Mucosa of stomach (tissue), 1 donor: ENCODE measurements around the gene NEURL1B.
A peak's percentile ranks its signal among the peaks of the same experiment; 100 is the strongest.

ENCODE experiments used
- H3K27me3 ChIP-seq: one replicate; pipeline ENCODE4 v1.7.0; 2013; ENCODE audit warnings: mild to moderate bottlenecking, low read length; ENCODE audit not compliant: control insufficient read depth, insufficient read depth
- H3K36me3 ChIP-seq: one replicate; pipeline ENCODE4 v1.7.0; 2013; ENCODE audit warnings: low read length; ENCODE audit not compliant: control insufficient read depth, insufficient read depth
- H3K4me1 ChIP-seq: one replicate; pipeline ENCODE4 v1.7.0; 2013; ENCODE audit warnings: mild to moderate bottlenecking, low read length; ENCODE audit not compliant: control insufficient read depth, insufficient read depth
- H3K4me3 ChIP-seq: one replicate; pipeline ENCODE4 v1.7.0; 2013; ENCODE audit warnings: low read length
- H3K9ac ChIP-seq: one replicate; pipeline ENCODE4 v1.7.0; 2013; ENCODE audit warnings: mild to moderate bottlenecking, low read length, moderate library complexity
- H3K9me3 ChIP-seq: one replicate; pipeline ENCODE4 v1.7.0; 2013; ENCODE audit warnings: mild to moderate bottlenecking, low read length, moderate library complexity; ENCODE audit not compliant: control insufficient read depth
- donor health status: Pancreatic carcinoma.

Gene NEURL1B

GRCh38 chr5:172638209-172638768 lies 2.8 kb upstream of the NEURL1B start:
- H3K4me1 ChIP-seq: peaks cover 22% of the 10 kb centered on the region
- no peaks in the 10 kb centered on the region for H3K27me3 ChIP-seq
- no peaks in the 10 kb centered on the region for H3K9me3 ChIP-seq
- H3K4me3 ChIP-seq: no peak overlapping the region
- H3K36me3 ChIP-seq: no peaks in the 10 kb centered on the region
- no peak overlapping the region for H3K9ac ChIP-seq

GRCh38 chr5:172640139-172640538 lies 924 bp upstream of the NEURL1B start:
- H3K4me3 ChIP-seq: no peak overlapping the region

GRCh38 chr5:172641359-172642050 lies 442 bp downstream of the NEURL1B start:
- H3K9me3 ChIP-seq: no peaks in the 10 kb centered on the region
- no peaks in the 10 kb centered on the region for H3K27me3 ChIP-seq
- H3K4me1 ChIP-seq: peaks cover 21% of the 10 kb centered on the region
- no peaks in the 10 kb centered on the region for H3K36me3 ChIP-seq
- peak overlapping the region; percentile 47 for H3K4me3 ChIP-seq
- H3K9ac ChIP-seq: peak overlapping the region; percentile 62

More at GRCh38 chr5:172640139-172640538, 924 bp upstream of the NEURL1B start:
- Histone ChIP-seq H3K4me1 (peaks cover 22% of the 10 kb centered on the region), H3K9ac (peak overlapping the region; percentile 67), H3K9me3 (no peaks in the 10 kb centered on the region), H3K36me3 (no peaks in the 10 kb centered on the region), H3K27me3 (no peaks in the 10 kb centered on the region)

GRCh38 chr5:172642051-172642409 lies 967 bp downstream of the NEURL1B start:
- Histone ChIP-seq H3K9me3 (no peaks in the 10 kb centered on the region), H3K36me3 (no peaks in the 10 kb centered on the region), H3K4me1 (peaks cover 16% of the 10 kb centered on the region), H3K27me3 (no peaks in the 10 kb centered on the region), H3K4me3 (peak overlapping the region; percentile 47), H3K9ac (peak overlapping the region; percentile 62)

- peak overlapping the region; percentile 30 for H3K9ac ChIP-seq
- peak overlapping the region; percentile 47 for H3K4me3 ChIP-seq
- no peaks in the 10 kb centered on the region for H3K36me3 ChIP-seq
- H3K9me3 ChIP-seq: no peaks in the 10 kb centered on the region
- H3K4me1 ChIP-seq: peaks cover 12% of the 10 kb centered on the region
- no peaks in the 10 kb centered on the region for H3K27me3 ChIP-seq
Measured at GRCh38 chr5:172642486-172642885, 1.4 kb downstream of the NEURL1B start.

- Histone ChIP-seq H3K9me3 (no peaks in the 10 kb centered on the region), H3K4me3 (no peak overlapping the region), H3K36me3 (no peaks in the 10 kb centered on the region), H3K9ac (no peak overlapping the region), H3K27me3 (no peaks in the 10 kb centered on the region), H3K4me1 (peaks cover 12% of the 10 kb centered on the region)
Measured at GRCh38 chr5:172642926-172643871, 2.1 kb downstream of the NEURL1B start.

- Histone ChIP-seq H3K9ac (no peak overlapping the region), H3K27me3 (no peaks in the 10 kb centered on the region), H3K4me1 (peaks cover 12% of the 10 kb centered on the region), H3K4me3 (no peak overlapping the region), H3K9me3 (no peaks in the 10 kb centered on the region), H3K36me3 (no peaks in the 10 kb centered on the region)
Measured at GRCh38 chr5:172644266-172644665, 3.2 kb downstream of the NEURL1B start.

GRCh38 chr5:172644711-172645110 lies 3.6 kb downstream of the NEURL1B start:
- H3K9ac ChIP-seq: no peak overlapping the region
- H3K36me3 ChIP-seq: no peaks in the 10 kb centered on the region
- H3K4me1 ChIP-seq: peaks cover 12% of the 10 kb centered on the region
- H3K27me3 ChIP-seq: no peaks in the 10 kb centered on the region
- H3K4me3 ChIP-seq: no peak overlapping the region
- H3K9me3 ChIP-seq: no peaks in the 10 kb centered on the region

GRCh38 chr5:172645271-172646055 lies 4.4 kb downstream of the NEURL1B start:
- no peak overlapping the region for H3K4me3 ChIP-seq
- peaks cover 8% of the 10 kb centered on the region for H3K4me1 ChIP-seq
- H3K9ac ChIP-seq: no peak overlapping the region

GRCh38 chr5:172646716-172647285 lies 5.7 kb downstream of the NEURL1B start:
- peaks cover 2% of the 10 kb centered on the region for H3K4me1 ChIP-seq
- H3K36me3 ChIP-seq: no peaks in the 10 kb centered on the region
- H3K27me3 ChIP-seq: no peaks in the 10 kb centered on the region
- H3K4me3 ChIP-seq: no peak overlapping the region
- no peak overlapping the region for H3K9ac ChIP-seq
- no peaks in the 10 kb centered on the region for H3K9me3 ChIP-seq

More at GRCh38 chr5:172645271-172646055, 4.4 kb downstream of the NEURL1B start:
- Histone ChIP-seq H3K9me3 (no peaks in the 10 kb centered on the region), H3K36me3 (no peaks in the 10 kb centered on the region), H3K27me3 (no peaks in the 10 kb centered on the region)

GRCh38 chr5:172647352-172648012 lies 6.4 kb downstream of the NEURL1B start:
- no peak overlapping the region for H3K4me3 ChIP-seq
- no peaks in the 10 kb centered on the region for H3K4me1 ChIP-seq
- no peaks in the 10 kb centered on the region for H3K27me3 ChIP-seq
- no peaks in the 10 kb centered on the region for H3K9me3 ChIP-seq
- H3K9ac ChIP-seq: no peak overlapping the region
- no peaks in the 10 kb centered on the region for H3K36me3 ChIP-seq
